ENCODE data around the gene KY.

- no peak for TF ChIP-seq CTCF (conservative IDR thresholded peaks at IDR 0.05; ENCODE audit: low read length)
- no peak for TF ChIP-seq EZH2phosphoT487 (IDR thresholded peaks at IDR 0.05; ENCODE audit: borderline replicate concordance, low read depth, low read length)
Observed at GRCh38 chr3:134652886-134653630, 2.2 kb upstream of the KY start.

All from OCI-LY7 (cell line).